ENCODE data around the gene P4HA1. TPM values are rescaled to one million over a fixed set of nuclear protein-coding genes. Genes with fewer than 3 reads are reported as not detected.

The P4HA1 gene
- total and polyA plus RNA-seq, 9 of the 15 experiments (the other 6 are each of a cell fraction or from before 2014, with no cell fraction given) = 20.2 to 177 (median 28.6) TPM

Small RNAs within 50 kb of the gene (small RNA-seq; reads per million reads assigned to genes)
- gene RF00019 = not detected
- 5.6 reads per million, percentile 93 among the genes with 10 or more reads in this experiment for gene SNORA11F

Other genes with a start within 250 kb of the P4HA1 start
- not detected in 2 replicates for gene OIT3, start 203.1 kb downstream of the P4HA1 start, total RNA-seq (2014; rRNA removed)
- not detected in 2 replicates for gene OIT3, start 203.1 kb downstream of the P4HA1 start, total RNA-seq (2014; rRNA removed; fragmentation: Illumina TruSeq; extraction: Trizol)
- gene OIT3, start 203.1 kb downstream of the P4HA1 start, total RNA-seq (2015; rRNA removed; fragmentation: Illumina TruSeq; extraction: Trizol) = not detected in 2 replicates
- gene OIT3, start 203.1 kb downstream of the P4HA1 start, total RNA-seq (2021) = not detected in 2 replicates
- gene OIT3, start 203.1 kb downstream of the P4HA1 start, polyA plus RNA-seq (2011; rRNA removed) = not detected in 2 replicates
- not detected in 2 replicates for gene OIT3, start 203.1 kb downstream of the P4HA1 start, polyA plus RNA-seq (2014; fragmentation: Illumina TruSeq; extraction: Trizol)
- not detected for gene OIT3, start 203.1 kb downstream of the P4HA1 start, polyA plus RNA-seq (2014; fragmentation: Nextera tagmentation; extraction: Ambion mirVana)
- gene OIT3, start 203.1 kb downstream of the P4HA1 start, polyA plus RNA-seq (2014; rRNA removed) = not detected in 2 replicates
- not detected in 2 replicates for gene PLA2G12B, start 142.1 kb downstream of the P4HA1 start, total RNA-seq (2014; rRNA removed)
- not detected in 2 replicates for gene PLA2G12B, start 142.1 kb downstream of the P4HA1 start, total RNA-seq (2014; rRNA removed; fragmentation: Illumina TruSeq; extraction: Trizol)
- gene PLA2G12B, start 142.1 kb downstream of the P4HA1 start, total RNA-seq (2015; rRNA removed; fragmentation: Illumina TruSeq; extraction: Trizol) = not detected in 2 replicates
- not detected in 2 replicates for gene PLA2G12B, start 142.1 kb downstream of the P4HA1 start, total RNA-seq (2021)
- not detected in 2 replicates for gene PLA2G12B, start 142.1 kb downstream of the P4HA1 start, polyA plus RNA-seq (2011; rRNA removed)
- gene PLA2G12B, start 142.1 kb downstream of the P4HA1 start, polyA plus RNA-seq (2014; fragmentation: Illumina TruSeq; extraction: Trizol) = not detected in 2 replicates
- not detected for gene PLA2G12B, start 142.1 kb downstream of the P4HA1 start, polyA plus RNA-seq (2014; fragmentation: Nextera tagmentation; extraction: Ambion mirVana)
- not detected in 2 replicates for gene PLA2G12B, start 142.1 kb downstream of the P4HA1 start, polyA plus RNA-seq (2014; rRNA removed)
- gene NUDT13, start 13.6 kb upstream of the P4HA1 start, total RNA-seq (2014; rRNA removed) = 3.9 and 5.6 TPM in 2 replicates
- gene NUDT13, start 13.6 kb upstream of the P4HA1 start, total RNA-seq (2014; rRNA removed; fragmentation: Illumina TruSeq; extraction: Trizol) = 7.1 and 7.6 TPM in 2 replicates
- 3.5 and 5.6 TPM in 2 replicates for gene NUDT13, start 13.6 kb upstream of the P4HA1 start, total RNA-seq (2015; rRNA removed; fragmentation: Illumina TruSeq; extraction: Trizol)
- 3.4 and 4.7 TPM in 2 replicates for gene NUDT13, start 13.6 kb upstream of the P4HA1 start, total RNA-seq (2021)
- 10.5 and 11.1 TPM in 2 replicates for gene NUDT13, start 13.6 kb upstream of the P4HA1 start, polyA plus RNA-seq (2011; rRNA removed)
- 5.0 and 5.6 TPM in 2 replicates for gene NUDT13, start 13.6 kb upstream of the P4HA1 start, polyA plus RNA-seq (2014; fragmentation: Illumina TruSeq; extraction: Trizol)
- 1 to 10 TPM; 5.2 to 7.1 TPM for gene NUDT13, start 13.6 kb upstream of the P4HA1 start, polyA plus RNA-seq (2014; fragmentation: Nextera tagmentation; extraction: Ambion mirVana)
- 4.7 and 10.9 TPM in 2 replicates for gene NUDT13, start 13.6 kb upstream of the P4HA1 start, polyA plus RNA-seq (2014; rRNA removed)
- gene ECD, start 71.1 kb upstream of the P4HA1 start, total RNA-seq (2014; rRNA removed) = 43.1 and 52.8 TPM in 2 replicates
- 51.2 and 60.1 TPM in 2 replicates for gene ECD, start 71.1 kb upstream of the P4HA1 start, total RNA-seq (2014; rRNA removed; fragmentation: Illumina TruSeq; extraction: Trizol)
- 53.9 and 57.2 TPM in 2 replicates for gene ECD, start 71.1 kb upstream of the P4HA1 start, total RNA-seq (2015; rRNA removed; fragmentation: Illumina TruSeq; extraction: Trizol)
- 44.9 and 48.8 TPM in 2 replicates for gene ECD, start 71.1 kb upstream of the P4HA1 start, total RNA-seq (2021)
- 63.0 and 79.9 TPM in 2 replicates for gene ECD, start 71.1 kb upstream of the P4HA1 start, polyA plus RNA-seq (2011; rRNA removed)
- gene ECD, start 71.1 kb upstream of the P4HA1 start, polyA plus RNA-seq (2014; fragmentation: Illumina TruSeq; extraction: Trizol) = 51.0 and 59.4 TPM in 2 replicates
- gene ECD, start 71.1 kb upstream of the P4HA1 start, polyA plus RNA-seq (2014; fragmentation: Nextera tagmentation; extraction: Ambion mirVana) = 10 to 100 TPM; 33.5 to 75.3 TPM
- gene ECD, start 71.1 kb upstream of the P4HA1 start, polyA plus RNA-seq (2014; rRNA removed) = 52.6 and 53.2 TPM in 2 replicates
- 3.2 and 4.2 TPM in 2 replicates for gene FAM149B1, start 71.3 kb upstream of the P4HA1 start, total RNA-seq (2014; rRNA removed)
- gene FAM149B1, start 71.3 kb upstream of the P4HA1 start, total RNA-seq (2014; rRNA removed; fragmentation: Illumina TruSeq; extraction: Trizol) = 9.5 and 10.3 TPM in 2 replicates
- 8.8 and 9.2 TPM in 2 replicates for gene FAM149B1, start 71.3 kb upstream of the P4HA1 start, total RNA-seq (2015; rRNA removed; fragmentation: Illumina TruSeq; extraction: Trizol)
- 6.1 and 7.2 TPM in 2 replicates for gene FAM149B1, start 71.3 kb upstream of the P4HA1 start, total RNA-seq (2021)
- 18.5 and 21.5 TPM in 2 replicates for gene FAM149B1, start 71.3 kb upstream of the P4HA1 start, polyA plus RNA-seq (2011; rRNA removed)
- gene FAM149B1, start 71.3 kb upstream of the P4HA1 start, polyA plus RNA-seq (2014; fragmentation: Illumina TruSeq; extraction: Trizol) = 9.3 and 9.5 TPM in 2 replicates
- gene FAM149B1, start 71.3 kb upstream of the P4HA1 start, polyA plus RNA-seq (2014; fragmentation: Nextera tagmentation; extraction: Ambion mirVana) = 10 to 100 TPM; 14.4 to 16.9 TPM
- gene FAM149B1, start 71.3 kb upstream of the P4HA1 start, polyA plus RNA-seq (2014; rRNA removed) = 6.0 and 8.7 TPM in 2 replicates
- 118 and 132 TPM in 2 replicates for gene DNAJC9, start 150.4 kb upstream of the P4HA1 start, total RNA-seq (2014; rRNA removed)
- gene DNAJC9, start 150.4 kb upstream of the P4HA1 start, total RNA-seq (2014; rRNA removed; fragmentation: Illumina TruSeq; extraction: Trizol) = 133 and 149 TPM in 2 replicates
- 119 and 124 TPM in 2 replicates for gene DNAJC9, start 150.4 kb upstream of the P4HA1 start, total RNA-seq (2015; rRNA removed; fragmentation: Illumina TruSeq; extraction: Trizol)
- 97.6 and 101 TPM in 2 replicates for gene DNAJC9, start 150.4 kb upstream of the P4HA1 start, total RNA-seq (2021)
- 75.0 and 97.8 TPM in 2 replicates for gene DNAJC9, start 150.4 kb upstream of the P4HA1 start, polyA plus RNA-seq (2011; rRNA removed)
- gene DNAJC9, start 150.4 kb upstream of the P4HA1 start, polyA plus RNA-seq (2014; fragmentation: Illumina TruSeq; extraction: Trizol) = 100 and 102 TPM in 2 replicates
- gene DNAJC9, start 150.4 kb upstream of the P4HA1 start, polyA plus RNA-seq (2014; fragmentation: Nextera tagmentation; extraction: Ambion mirVana) = 10 to 100 TPM; 66.7 to 80.2 TPM
- 111 and 121 TPM in 2 replicates for gene DNAJC9, start 150.4 kb upstream of the P4HA1 start, polyA plus RNA-seq (2014; rRNA removed)
- 120 and 170 TPM in 2 replicates for gene MRPS16, start 155.8 kb upstream of the P4HA1 start, total RNA-seq (2014; rRNA removed)
- gene MRPS16, start 155.8 kb upstream of the P4HA1 start, total RNA-seq (2014; rRNA removed; fragmentation: Illumina TruSeq; extraction: Trizol) = 177 and 186 TPM in 2 replicates
- 152 and 166 TPM in 2 replicates for gene MRPS16, start 155.8 kb upstream of the P4HA1 start, total RNA-seq (2015; rRNA removed; fragmentation: Illumina TruSeq; extraction: Trizol)
- 237 and 239 TPM in 2 replicates for gene MRPS16, start 155.8 kb upstream of the P4HA1 start, total RNA-seq (2021)
- gene MRPS16, start 155.8 kb upstream of the P4HA1 start, polyA plus RNA-seq (2011; rRNA removed) = 159 and 168 TPM in 2 replicates
- 120 and 141 TPM in 2 replicates for gene MRPS16, start 155.8 kb upstream of the P4HA1 start, polyA plus RNA-seq (2014; fragmentation: Illumina TruSeq; extraction: Trizol)
- 10 to 100 TPM; 65.0 to 99.7 TPM for gene MRPS16, start 155.8 kb upstream of the P4HA1 start, polyA plus RNA-seq (2014; fragmentation: Nextera tagmentation; extraction: Ambion mirVana)
- gene MRPS16, start 155.8 kb upstream of the P4HA1 start, polyA plus RNA-seq (2014; rRNA removed) = 146 and 191 TPM in 2 replicates